GM23248 (cell line): ENCODE results near the gene CREB3L2. TPM values are rescaled to one million over a fixed set of nuclear protein-coding genes. Genes with fewer than 3 reads are reported as not detected.

Experiments used
- DNase-seq: peaks from one replicate; pipeline ENCODE4 v3.0.0-alpha.2; 2015
- H2AFZ ChIP-seq: fragments of 200-600 bp; sonication (generic); 2 replicates; pipeline ENCODE4 v1.6.1; 2016; ENCODE audit warnings: antibody characterized with exemption
- H3F3A ChIP-seq: fragments of 200-600 bp; sonication (generic); 2 replicates; pipeline ENCODE4 v1.6.1; 2016; ENCODE audit warnings: mild to moderate bottlenecking, antibody characterized with exemption, mixed run types; ENCODE audit not compliant: insufficient read depth
- H3K27ac ChIP-seq: fragments of 200-600 bp; sonication (generic); 2 replicates; pipeline ENCODE4 v1.5.1; 2016; ENCODE audit warnings: mild to moderate bottlenecking
- H3K27me3 ChIP-seq: fragments of 200-600 bp; sonication (generic); replicated peaks from 2 replicates; pipeline ENCODE4 v1.6.1; 2016; ENCODE audit warnings: mild to moderate bottlenecking; ENCODE audit not compliant: insufficient read depth
- H3K36me3 ChIP-seq: fragments of 200-600 bp; sonication (generic); 2 replicates; pipeline ENCODE4 v1.6.1; 2016; ENCODE audit warnings: low read depth, mild to moderate bottlenecking
- H3K4me1 ChIP-seq: fragments of 200-600 bp; sonication (generic); 2 replicates; pipeline ENCODE4 v1.6.1; 2016; ENCODE audit warnings: mild to moderate bottlenecking; ENCODE audit not compliant: insufficient read depth
- H3K4me2 ChIP-seq: fragments of 200-600 bp; sonication (generic); one replicate; pipeline ENCODE4 v1.6.1; 2016; ENCODE audit warnings: mild to moderate bottlenecking; ENCODE audit not compliant: unreplicated experiment
- H3K4me3 ChIP-seq: fragments of 200-600 bp; sonication (generic); 2 replicates; pipeline ENCODE4 v1.5.1; 2016; ENCODE audit warnings: mild to moderate bottlenecking
- H3K79me2 ChIP-seq: fragments of 200-600 bp; sonication (generic); 2 replicates; pipeline ENCODE4 v1.6.1; 2016; ENCODE audit warnings: mild to moderate bottlenecking; ENCODE audit not compliant: insufficient read depth
- H3K9ac ChIP-seq: fragments of 200-600 bp; sonication (generic); 2 replicates; pipeline ENCODE4 v1.6.1; 2016; ENCODE audit warnings: mild to moderate bottlenecking
- H3K9me2 ChIP-seq: fragments of 200-600 bp; sonication (generic); 2 replicates; pipeline ENCODE4 v1.6.1; 2016; ENCODE audit warnings: mixed run types, mild to moderate bottlenecking, moderate library complexity; ENCODE audit not compliant: insufficient read depth
- H3K9me3 ChIP-seq: fragments of 200-600 bp; sonication (generic); one replicate; pipeline ENCODE4 v1.6.1; 2017; ENCODE audit warnings: low read depth
- H4K20me1 ChIP-seq: fragments of 200-600 bp; sonication (generic); 2 replicates; pipeline ENCODE4 v1.6.0; 2016; ENCODE audit not compliant: insufficient read depth
- EZH2 ChIP-seq: fragments of 200-600 bp; sonication (generic); IDR thresholded peaks from 2 replicates; pipeline ENCODE4 v1.6.1; 2018; ENCODE audit warnings: antibody characterized with exemption, mild to moderate bottlenecking; ENCODE audit not compliant: insufficient read depth, poor library complexity, severe bottlenecking
- EZH2phosphoT487 ChIP-seq: fragments of 200-600 bp; sonication (generic); IDR thresholded peaks from 2 replicates; pipeline ENCODE4 v1.6.1; 2018; ENCODE audit warnings: antibody characterized with exemption, moderate library complexity, mild to moderate bottlenecking, low read depth; ENCODE audit not compliant: insufficient read depth
- WGBS, 2 experiments: methylation state at CpG; one replicate each; pipeline ENCODE4 v1.1.6; 2015 to 2017; ENCODE audit warnings: low lambda C conversion rate in 2 of 2, low coverage in 1 of 2; ENCODE audit errors: missing lambda C conversion rate in 2 of 2; 5-methylcytosine and 5-hydroxymethylcytosine counted together
- in situ Hi-C: fragments of 300-500 bp; cut with MboI; formaldehyde crosslinking; loops from 2 replicates; pipeline ENCODE4 v1.15.0; 2020
- polyA plus RNA-seq: library from polyadenylated mRNA; unstranded; fragments of >200 nt; fragmentation: Nextera tagmentation; extraction: Ambion mirVana; gene quantifications from 2 replicates; pipeline ENCODE4 v1.2.1, GENCODE V29; 2016
- total RNA-seq: library from RNA; depleted of rRNA; stranded (reverse); fragments of >200 nt; shearing (Covaris generic); gene quantifications from 2 replicates; pipeline ENCODE4 v1.2.3, GENCODE V29; 2014; rRNA removed

Gene CREB3L2
- total and polyA plus RNA-seq, 2 experiments from 2014 or later: 43.7 to 53.7 TPM

DNA sequence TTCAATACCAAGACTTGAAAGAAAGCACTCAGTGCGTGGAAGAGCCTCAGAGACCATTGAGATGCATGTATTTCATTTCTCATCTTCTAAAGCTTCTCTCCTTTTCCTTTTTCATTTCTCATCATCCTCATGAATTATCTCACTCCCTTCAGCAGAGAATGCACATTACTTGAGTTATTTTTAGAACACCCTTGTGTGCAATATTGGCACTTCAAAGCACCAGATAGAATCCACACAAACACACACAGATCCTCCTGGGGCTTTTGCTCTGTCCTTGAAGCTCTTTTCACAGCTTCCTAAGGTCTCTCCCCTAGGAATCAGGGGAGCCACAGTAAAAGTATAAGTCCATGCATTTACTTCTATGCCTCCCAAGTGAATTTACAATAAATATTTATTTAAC is 173.4 kb downstream of the CREB3L2 start:
- H3K4me1 ChIP-seq: 0 out of 2 replicates have a peak, but pooled peaks cover 8% of the 10 kb centered on the region
- no peak overlapping the region for H3K27ac ChIP-seq
- in situ Hi-C loops: no loop called here
- no peak overlapping the region for H3K9ac ChIP-seq
- no peaks in the 10 kb centered on the region for H3K9me2 ChIP-seq
- H3K4me2 ChIP-seq: no peak overlapping the region
- DNase-seq: no peak
- peaks cover 27% of the 10 kb centered on the region for H3K36me3 ChIP-seq
- no peaks in the 10 kb centered on the region for H4K20me1 ChIP-seq
- 96 to 100% methylated on average over 1 of the region's 1 CpG for WGBS, 2 experiments
- no peak for TF ChIP-seq EZH2
- TF ChIP-seq EZH2phosphoT487: no peak
- H3K9me3 ChIP-seq: no peaks in the 10 kb centered on the region
- no peaks in the 10 kb centered on the region for H3K27me3 ChIP-seq
- no peak overlapping the region for H2AFZ ChIP-seq
- 0 out of 2 replicates have a peak, but pooled peaks cover 44% of the 10 kb centered on the region for H3F3A ChIP-seq
- no peak overlapping the region for H3K4me3 ChIP-seq
- H3K79me2 ChIP-seq: peaks cover 72% of the 10 kb centered on the region

DNA sequence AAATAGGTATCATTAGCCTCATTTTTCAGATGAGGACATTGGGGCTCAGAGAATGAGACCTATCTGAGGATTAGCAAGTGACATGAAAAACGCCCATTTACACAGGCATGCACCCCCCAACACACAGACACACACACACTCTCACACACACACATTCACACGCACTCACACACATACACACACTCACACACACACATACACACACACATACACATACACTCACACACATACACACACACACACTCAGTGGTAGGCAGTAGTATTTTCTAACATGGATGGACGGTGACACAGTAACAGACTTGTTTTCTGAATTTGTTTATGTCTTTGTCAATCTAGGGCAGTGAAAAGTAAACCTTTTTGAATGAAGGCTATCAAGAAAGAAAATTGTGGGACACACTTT is 176.4 kb downstream of the CREB3L2 start:
- no peak for DNase-seq
- Histone ChIP-seq H4K20me1 (no peaks in the 10 kb centered on the region), H3K79me2 (peaks cover 53% of the 10 kb centered on the region), H3K9ac (no peak overlapping the region), H3K4me3 (no peak overlapping the region), H3K4me2 (no peak overlapping the region), H3F3A (peaks cover 44% of the 10 kb centered on the region), H3K27me3 (no peaks in the 10 kb centered on the region), H3K9me2 (no peaks in the 10 kb centered on the region), H2AFZ (no peak overlapping the region), H3K9me3 (no peaks in the 10 kb centered on the region), H3K27ac (no peak overlapping the region), H3K36me3 (peaks cover 13% of the 10 kb centered on the region), H3K4me1 (peaks cover 21% of the 10 kb centered on the region)
- 92 to 96% methylated on average over 3 of the region's 3 CpGs for WGBS, 2 experiments
- in situ Hi-C loops: no loop called here
- no peak for TF ChIP-seq EZH2
- no peak for TF ChIP-seq EZH2phosphoT487

Other genes with a start within 250 kb of the CREB3L2 start
- 21.1 and 25.9 TPM in 2 replicates for gene DGKI, start 155.1 kb downstream of the CREB3L2 start, total RNA-seq
- gene DGKI, start 155.1 kb downstream of the CREB3L2 start, polyA plus RNA-seq: 5.1 and 5.4 TPM in 2 replicates
- gene AKR1D1, start 74.4 kb upstream of the CREB3L2 start, total RNA-seq: not detected in 2 replicates
- gene AKR1D1, start 74.4 kb upstream of the CREB3L2 start, polyA plus RNA-seq: not detected in 2 replicates